Suppressor macrophage treated with lipopolysaccharide for 1 hour (primary cell): Measurements from ENCODE around the gene ARMC5.
A peak's percentile ranks its signal among the peaks of the same experiment; 100 is the strongest.

Experiments
- DNase-seq, 3 donors: peaks; one replicate each; pipeline ENCODE4 v3.0.0-alpha.2; 2020 to 2022

The ARMC5 gene

DNA sequence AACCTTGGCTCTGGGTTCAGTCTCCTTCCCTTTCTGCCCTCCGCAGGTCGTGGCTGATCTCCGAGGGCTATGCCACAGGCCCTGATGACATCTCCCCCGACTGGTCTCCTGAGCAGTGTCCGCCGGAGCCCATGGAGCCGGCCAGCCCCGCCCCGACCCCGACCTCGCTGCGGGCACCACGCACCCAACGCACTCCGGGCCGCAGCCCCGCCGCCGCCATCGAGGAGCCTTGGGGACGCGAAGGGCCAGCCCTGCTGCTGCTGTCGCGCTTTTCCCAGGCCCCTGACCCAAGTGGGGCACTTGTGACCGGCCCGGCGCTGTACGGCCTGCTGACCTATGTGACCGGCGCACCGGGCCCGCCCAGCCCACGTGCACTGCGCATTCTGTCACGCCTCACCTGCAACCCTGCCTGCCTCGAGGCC, 5.1 kb downstream of the ARMC5 start:
- no peak for DNase-seq

DNA sequence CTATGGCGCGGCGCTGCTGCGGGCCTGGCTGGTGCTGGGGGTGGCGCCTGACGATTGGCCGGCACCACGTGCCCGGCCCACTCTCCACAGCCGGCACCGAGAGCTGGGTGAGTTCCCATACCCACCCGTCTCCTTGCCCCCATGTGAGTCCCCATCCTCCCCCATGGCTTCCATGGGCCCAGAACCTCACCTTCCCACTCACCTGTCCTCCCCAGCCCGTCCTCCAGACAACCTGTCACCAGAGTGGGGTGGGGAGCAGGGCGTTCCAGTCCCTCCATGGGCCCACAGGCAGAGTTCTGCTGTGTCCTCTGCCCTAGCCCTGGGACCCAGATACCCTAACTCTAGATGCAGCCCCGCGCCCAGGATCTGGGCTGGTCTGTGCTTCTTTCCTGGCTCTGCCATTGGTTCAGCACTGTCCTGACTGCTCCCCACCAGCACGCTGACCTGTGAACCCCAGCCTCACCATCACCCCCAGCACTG, 5.5 kb downstream of the ARMC5 start:
- DNase-seq, result no peak

DNA sequence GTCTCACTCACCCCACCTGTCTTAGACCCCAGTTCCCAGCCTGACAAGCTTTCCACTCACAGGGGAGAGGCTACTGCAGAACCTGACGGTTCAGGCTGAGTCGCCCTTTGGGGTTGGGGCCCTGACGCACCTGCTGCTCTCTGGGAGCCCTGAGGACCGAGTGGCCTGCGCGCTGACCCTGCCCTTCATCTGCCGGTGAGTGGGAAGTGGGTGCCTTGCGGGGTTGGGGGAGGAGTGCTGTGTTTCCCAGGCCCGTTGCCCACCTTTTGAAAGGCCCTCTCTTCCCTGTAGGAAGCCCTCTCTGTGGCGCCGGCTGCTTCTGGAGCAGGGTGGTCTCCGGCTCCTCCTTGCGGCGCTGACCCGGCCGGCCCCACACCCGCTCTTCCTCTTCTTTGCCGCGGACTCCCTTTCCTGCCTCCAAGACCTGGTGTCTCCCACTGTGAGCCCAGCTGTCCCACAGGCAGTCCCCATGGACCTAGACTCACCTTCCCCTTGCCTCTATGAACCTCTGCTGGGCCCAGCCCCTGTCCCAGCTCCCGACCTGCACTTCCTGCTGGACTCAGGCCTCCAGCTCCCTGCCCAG, 6.6 kb downstream of the ARMC5 start:
- no peak for DNase-seq

DNA sequence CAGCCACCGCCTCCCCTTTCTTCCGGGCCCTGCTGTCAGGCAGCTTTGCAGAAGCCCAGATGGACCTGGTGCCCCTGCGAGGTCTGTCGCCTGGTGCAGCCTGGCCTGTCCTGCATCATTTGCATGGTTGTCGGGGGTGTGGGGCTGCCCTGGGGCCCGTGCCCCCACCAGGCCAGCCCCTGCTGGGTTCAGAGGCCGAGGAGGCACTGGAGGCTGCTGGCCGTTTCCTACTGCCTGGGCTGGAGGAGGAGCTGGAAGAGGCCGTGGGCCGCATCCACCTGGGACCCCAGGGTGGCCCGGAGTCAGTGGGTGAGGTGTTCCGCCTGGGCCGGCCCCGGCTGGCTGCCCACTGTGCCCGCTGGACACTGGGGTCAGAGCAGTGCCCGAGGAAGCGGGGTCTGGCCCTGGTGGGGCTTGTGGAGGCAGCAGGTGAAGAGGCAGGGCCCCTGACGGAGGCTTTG, 7.1 kb downstream of the ARMC5 start:
- DNase-seq, result no peak

DNA sequence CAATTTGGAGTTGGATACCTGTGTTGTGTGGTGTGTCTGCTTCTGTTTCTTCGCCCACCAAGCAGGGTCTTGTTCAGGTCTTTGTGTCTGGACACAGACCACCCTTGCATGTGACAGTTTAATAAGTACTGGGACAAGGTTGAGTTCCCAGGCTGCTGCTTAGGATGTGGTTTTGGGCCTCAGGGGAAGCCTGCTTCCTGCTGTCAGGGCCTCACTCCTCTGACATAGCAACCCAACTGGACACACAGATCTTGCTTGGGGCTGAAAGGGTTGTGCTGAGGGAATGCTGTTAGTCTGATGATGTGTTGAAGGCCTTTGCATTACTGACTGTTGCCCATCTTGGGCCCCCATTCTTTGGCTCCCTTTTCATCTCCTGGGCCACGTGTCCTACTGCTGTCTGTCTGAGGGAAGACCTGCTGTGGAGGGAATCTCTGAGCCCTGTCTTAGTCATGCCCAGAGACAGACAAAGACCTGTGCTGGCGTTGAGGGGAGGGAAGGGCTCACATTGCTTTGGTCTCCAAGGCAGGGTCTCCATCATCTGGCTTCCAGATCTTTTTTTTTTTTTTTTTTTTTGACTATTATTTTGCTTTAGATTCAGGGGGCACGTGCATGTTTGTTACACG, 8.0 kb downstream of the ARMC5 start:
- DNase-seq, result no peak

DNA sequence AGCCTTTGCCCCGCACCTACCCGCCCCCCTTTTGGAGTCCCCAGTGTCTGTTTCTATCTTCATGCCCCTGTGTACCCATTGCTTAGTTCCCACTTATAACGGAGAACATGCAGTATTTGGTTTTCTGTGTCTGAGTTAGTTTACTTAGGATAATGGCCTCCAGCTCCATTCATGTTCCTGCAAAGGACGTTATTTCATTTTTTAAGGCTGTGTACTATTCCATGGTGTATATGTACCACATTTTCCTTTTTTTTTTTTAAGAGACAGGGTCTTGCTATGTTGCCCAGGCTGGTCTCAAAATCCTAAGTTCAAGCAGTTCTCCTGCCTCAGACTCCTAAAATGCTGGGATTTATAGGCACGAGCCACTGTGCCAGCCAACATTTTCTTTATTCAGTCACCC, 8.6 kb downstream of the ARMC5 start:
- no peak for DNase-seq

DNA sequence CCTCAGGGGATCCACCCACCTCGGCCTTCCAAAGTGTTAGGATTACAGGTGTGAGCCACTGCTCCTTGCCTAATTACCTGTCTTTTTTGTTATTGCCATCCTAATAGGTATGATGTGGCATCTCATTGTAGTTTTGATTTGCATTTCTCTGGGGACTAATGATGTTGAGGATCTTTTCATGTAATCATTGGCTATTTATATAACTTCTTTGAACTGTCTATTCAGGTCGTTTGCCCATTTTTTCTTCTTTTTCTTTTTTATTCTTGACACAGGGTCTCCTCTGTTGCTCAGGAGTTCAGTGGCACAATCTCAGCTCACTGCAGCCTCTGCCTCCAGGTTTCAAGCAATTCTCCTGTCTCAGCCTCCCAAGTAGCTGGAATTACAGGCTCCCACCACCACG, 11.3 kb downstream of the ARMC5 start:
- DNase-seq, result no peak

DNA sequence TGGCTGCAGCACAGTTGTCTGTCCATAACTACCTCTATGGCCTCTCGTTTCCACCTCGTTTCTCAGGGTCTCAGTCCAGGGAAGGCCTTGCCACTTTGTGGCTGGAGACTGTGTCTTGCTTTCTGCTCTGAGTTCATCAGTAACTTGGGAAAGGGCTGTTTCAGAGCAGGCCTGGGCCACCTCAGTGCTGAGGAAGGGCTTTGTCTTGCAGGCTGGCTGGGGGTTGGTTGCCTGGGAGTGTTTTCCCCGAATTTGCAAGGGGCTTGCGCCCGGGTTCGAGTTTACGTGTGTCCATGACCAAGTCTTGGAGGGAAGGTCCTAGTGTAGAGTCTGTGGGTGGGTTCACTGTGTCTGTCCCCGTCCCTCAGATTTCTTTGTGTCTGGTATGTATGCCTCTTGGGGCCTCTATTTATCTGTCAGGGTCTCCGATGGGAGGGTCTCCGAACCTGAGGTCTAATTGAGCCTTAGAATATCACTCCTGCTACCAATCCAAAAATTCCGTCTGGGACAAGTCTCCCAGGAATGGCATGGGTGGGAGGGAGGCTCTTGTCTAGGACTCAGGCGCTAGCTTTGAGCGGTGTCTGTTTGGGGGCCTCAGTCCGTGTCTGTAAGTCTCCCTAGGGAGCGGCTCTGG, 12.1 kb downstream of the ARMC5 start:
- no peak for DNase-seq

DNA sequence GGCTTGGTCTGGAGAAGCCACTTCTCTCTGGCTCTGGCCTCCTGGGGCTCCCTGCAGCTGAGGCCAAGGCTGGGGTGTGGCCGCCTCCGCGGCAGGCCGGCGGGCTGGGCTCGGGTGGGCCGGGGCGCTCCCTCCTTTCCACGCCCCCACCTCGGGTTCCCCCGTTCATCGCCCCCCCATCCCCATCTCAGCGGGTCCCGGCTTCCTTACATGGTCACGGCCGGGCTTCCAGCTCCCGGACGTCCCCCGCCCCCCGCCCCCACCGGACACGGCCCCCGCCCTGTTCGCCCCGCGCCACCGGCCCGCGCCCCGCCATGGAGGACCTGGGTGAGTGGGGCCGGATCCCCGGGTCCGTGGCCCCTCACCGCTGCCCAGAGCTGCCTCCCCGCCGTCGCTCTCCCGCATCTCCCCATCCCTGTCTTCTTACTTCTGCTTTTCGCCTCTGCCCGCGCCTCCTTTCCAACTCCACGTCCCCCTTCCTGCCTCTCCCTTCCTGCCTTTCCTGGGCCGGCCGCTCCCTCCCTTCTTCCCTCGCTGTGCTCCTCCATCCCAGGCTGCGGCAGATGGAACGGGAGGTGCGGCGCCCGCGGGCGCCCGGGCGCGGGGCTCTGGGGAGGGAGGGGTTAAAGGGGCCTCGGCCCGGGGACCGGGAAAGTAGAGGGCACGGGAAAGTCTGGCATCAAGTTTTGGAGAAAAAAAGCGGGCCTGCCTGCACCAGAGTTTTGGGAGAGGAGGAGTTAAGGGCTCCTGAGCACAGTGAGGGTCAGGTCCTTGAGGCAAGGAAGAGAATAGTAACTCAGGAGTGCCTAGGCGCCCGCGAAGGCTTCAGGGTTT, 12.8 kb downstream of the ARMC5 start, which contains the start of gene TGFB1I1:
Gene TGFB1I1, plus strand, starts transcription at position 278 of the 834 bp plus-strand sequence. Its CDS starts 37 bp downstream, at position 315.
- peak in 1 of 3 donors; percentile 42 for DNase-seq

DNA sequence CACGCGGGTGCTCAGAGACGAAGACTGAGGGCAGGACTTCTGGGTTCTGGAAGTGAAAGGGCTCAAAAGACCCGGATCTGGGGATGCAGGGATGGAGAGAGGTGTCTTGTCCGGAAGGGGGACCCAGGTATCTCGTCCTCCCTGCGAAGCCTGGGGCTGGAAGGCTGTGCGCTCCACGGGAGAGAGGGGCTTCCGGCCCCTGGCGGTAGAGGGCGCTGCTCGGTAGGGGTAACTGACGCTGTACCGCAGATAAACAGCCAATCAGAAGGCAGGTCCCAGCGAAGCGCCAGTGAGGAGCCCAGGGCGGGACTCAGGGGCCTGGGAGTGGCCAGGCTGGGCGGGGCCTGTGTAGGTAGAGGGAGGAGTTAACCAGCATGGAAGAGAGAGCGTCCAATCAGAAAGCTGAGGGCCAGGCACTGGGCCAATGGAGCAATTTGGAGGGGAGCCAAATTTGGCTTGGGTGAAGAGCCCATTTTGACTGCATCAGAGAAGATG, 13.5 kb downstream of the ARMC5 start:
- peak; percentile 55 to 62 (median 56) for DNase-seq

DNA sequence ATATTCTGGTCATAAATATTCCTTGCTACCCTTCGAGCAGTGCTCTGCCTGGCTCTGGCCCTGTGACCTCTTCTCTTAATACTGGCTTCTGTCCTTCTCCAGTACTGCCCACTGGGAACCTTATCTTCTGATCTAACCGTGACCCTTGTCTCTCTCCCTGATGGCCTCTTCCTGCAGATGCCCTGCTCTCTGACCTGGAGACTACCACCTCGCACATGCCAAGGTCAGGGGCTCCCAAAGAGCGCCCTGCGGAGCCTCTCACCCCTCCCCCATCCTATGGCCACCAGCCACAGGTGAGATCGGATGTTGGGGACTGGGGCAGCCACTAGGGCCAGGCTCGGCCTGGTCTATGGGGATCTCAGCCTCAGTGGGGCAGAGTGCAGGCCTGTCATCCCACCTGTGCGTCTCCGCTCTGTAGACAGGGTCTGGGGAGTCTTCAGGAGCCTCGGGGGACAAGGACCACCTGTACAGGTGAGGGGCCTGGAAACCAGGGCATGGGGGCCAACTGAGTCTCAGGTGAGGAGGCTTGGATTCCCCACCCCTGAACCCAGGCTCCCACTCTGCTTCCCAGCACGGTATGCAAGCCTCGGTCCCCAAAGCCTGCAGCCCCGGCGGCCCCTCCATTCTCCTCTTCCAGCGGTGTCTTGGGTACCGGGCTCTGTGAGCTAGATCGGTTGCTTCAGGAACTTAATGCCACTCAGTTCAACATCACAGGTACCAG, 14.1 kb downstream of the ARMC5 start:
- no peak for DNase-seq

DNA sequence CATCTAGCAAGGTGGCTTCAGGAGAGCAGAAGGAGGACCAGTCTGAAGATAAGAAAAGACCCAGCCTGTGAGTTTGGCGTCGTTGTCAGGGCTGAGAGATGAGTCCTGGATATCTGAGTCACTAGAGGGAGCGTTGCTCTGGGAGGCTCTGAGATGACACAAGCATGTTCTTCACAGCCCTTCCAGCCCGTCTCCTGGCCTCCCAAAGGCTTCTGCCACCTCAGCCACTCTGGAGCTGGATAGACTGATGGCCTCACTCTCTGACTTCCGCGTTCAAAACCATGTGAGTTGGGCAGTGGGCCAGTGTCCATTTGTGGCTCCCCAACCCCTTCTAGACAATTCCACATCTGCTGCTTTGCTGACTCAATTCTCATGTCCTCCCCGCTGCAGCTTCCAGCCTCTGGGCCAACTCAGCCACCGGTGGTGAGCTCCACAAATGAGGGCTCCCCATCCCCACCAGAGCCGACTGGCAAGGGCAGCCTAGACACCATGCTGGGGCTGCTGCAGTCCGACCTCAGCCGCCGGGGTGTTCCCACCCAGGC, 14.9 kb downstream of the ARMC5 start:
- DNase-seq, result peak; percentile 29 to 41 (median 32)

DNA sequence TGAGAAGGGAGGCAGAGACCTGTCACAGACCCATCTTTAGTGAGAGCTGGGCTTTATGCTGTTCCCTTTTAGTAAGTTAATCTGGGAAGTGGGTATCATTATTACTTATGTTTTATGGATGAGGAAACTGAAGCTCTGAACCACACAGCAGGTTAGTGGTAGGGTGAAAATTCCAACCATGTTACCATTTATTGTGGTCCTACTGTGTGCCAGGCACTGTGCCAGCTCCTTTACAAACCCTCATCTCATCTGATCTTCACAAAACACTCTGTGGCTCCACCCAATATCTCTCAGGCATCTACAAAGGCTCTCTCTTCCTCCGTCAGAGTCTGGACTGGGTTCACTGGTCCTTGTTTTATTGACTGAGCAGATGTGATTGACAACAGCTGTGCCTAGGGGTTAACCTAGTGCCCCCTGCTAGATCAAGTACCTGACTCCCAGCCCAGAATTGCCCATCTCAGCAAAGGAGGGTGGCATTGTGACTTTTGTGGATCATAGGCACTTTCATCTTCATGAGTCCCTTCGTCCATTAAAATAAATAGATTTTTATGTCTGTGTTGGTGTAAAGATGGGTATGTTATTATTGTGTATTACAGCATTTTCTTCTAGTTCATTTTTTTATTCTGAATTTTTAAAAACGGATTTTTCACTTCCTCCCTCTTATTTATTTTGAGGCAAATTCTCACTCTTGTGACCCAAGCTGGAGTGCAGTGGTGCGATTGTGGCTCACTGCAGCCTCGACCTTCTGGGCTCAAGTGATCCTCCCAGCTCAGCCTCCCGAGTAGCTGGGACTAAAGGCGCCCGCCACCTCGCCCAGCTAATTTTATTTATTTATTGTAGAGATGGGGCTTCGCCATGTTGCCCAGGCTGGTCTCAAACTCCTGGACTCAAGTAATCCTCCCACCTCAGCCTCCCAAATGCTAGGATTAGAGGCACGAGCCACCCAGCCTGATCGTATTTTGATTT, 15.8 kb downstream of the ARMC5 start:
- no peak for DNase-seq

DNA sequence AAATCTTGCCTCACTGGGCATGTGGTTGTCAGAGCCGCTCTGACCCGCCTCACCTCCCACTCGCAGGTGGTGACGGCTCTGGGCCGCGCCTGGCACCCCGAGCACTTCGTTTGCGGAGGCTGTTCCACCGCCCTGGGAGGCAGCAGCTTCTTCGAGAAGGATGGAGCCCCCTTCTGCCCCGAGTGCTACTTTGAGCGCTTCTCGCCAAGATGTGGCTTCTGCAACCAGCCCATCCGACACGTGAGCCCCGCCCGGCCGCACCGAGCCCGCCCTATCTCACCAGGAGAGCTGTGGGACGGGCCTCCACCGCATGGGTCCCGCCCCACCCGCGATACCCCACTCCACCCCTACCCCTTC, 16.6 kb downstream of the ARMC5 start:
- no peak for DNase-seq

DNA sequence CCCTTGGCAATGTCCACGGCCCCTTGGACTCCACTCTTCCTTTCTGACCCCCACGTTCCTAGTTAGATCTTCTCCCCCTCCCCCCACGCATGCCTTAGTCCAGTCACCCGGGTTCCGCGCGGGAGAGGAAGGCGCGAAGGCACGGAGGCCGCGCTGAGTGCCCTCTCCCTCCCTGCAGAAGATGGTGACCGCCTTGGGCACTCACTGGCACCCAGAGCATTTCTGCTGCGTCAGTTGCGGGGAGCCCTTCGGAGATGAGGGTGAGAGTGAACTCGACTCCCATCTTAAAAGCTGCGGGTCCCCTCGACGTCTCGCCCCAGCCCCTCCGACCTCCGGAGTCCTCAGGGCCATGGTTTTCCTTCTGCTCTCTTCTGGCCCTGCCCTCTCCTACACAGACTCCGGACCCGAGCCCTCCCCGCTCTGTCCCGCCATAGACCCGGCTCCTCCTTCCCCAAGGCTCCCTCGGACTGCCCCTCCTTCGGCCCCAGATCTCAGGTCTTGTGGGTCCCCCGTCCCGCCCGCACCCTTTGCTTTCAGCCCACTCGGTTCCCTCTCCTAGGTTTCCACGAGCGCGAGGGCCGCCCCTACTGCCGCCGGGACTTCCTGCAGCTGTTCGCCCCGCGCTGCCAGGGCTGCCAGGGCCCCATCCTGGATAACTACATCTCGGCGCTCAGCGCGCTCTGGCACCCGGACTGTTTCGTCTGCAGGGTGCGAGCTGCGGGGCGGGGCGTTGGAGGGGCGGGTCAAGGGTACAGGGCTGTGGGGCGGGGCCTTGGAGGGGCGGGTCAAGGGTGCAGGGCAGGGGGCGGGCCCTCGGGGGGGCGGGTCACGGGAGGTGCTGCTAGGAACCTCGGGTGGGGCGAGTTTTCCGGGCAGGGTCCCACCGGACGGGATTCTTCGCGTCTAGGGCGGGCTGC, 17.3 kb downstream of the ARMC5 start:
- peak; percentile 68 to 92 (median 79) for DNase-seq

DNA sequence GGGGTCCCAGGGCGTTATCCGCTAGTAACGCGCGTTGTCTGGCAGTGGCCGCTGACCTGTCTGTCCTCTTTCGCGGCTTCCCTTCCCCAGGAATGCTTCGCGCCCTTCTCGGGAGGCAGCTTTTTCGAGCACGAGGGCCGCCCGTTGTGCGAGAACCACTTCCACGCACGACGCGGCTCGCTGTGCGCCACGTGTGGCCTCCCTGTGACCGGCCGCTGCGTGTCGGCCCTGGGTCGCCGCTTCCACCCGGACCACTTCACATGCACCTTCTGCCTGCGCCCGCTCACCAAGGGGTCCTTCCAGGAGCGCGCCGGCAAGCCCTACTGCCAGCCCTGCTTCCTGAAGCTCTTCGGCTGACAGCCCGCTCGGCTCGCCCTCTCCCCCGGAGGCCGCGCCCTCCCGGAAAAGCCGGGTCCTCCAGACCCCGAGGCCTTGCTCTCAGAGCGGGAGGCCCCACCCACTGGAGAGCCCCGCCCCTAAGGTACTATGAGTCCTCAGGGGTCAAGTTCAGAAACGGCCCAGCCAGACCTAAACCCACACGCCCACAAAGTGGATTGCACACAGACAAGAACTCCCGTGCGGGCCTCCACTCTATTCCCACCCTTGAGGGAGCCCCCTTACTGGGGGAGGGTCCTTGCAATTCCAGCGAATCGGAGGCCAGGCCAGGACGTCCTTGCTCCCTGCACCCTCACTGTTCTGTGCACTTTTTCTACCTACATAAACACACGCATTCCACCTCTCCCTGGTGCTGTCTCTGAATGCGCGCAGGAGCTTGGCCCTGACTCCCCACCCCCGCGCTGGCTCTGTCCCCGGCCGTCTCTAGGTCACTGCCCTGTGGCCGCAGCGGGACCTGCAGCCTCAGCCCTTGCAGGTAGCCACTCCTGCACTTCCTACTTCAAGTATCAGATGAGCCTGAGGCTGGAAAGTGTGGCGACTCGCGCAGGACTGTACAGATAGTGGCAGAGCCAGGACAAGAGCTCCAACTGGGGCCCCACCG, 18.2 kb downstream of the ARMC5 start:
- peak in 2 of 3 donors; percentile 27 to 29 for DNase-seq

DNA sequence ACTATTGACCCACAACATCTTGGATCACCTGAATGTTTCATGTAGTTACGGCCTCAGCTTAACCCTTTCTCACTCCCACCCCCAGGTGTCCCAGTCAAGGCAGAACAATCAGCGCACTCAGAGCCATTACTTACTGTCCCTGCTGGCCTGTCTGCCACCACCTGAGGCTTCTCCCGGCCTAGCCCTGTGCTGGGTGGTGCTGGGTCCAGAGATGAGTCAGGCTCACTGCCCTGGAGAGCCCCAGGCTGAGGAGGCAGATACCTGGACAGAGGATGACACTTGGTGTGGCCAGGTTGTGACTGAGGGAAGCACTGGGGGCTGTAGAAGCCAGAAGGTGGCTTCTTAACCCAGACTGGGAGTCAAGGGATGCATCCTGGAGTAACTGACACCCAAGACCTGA, 19.7 kb downstream of the ARMC5 start:
- DNase-seq, result no peak

DNA sequence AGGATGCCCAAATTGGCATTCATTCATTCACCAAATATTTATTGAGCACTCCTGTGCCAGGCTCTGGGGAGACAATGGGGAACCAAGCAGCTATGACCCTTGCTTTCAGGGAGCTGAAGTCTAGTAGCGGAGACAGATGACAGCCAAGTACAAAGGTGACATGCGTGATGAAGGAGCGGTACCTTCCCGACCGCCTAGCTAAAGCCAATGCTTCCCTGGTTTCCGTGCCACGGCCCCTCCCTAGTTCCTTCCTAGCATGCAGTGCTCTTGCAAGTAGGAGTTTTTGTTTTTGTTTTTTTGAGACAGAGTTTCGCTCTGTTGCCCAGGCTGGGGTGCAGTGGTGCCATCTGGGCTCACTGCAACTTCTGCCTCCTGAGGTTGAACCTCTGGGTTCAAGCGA, 20.4 kb downstream of the ARMC5 start:
- DNase-seq, result no peak
